Spleen (tissue), 11 donors: ENCODE measurements around the gene PFN1. TPM values are rescaled to one million over a fixed set of nuclear protein-coding genes. Genes with fewer than 3 reads are reported as not detected.

Source experiments
- DNase-seq: peaks from one replicate; pipeline ENCODE4 v3.0.0-alpha.2; 2020
- H3K27ac ChIP-seq, 8 donors: fragments of 200-600 bp; sonication (generic) in 7 of 8; 1 replicate in 4 of 8; 2 replicates in 4 of 8; pipeline versions ENCODE4 v1.5.0 to v1.8.0; 2016 to 2021; ENCODE audit warnings: inconsistent platforms in 4 of 8, mild to moderate bottlenecking in 4 of 8, moderate library complexity in 1 of 8
- H3K27me3 ChIP-seq, 7 donors: fragments of 200-600 bp; sonication (generic) in 6 of 7; replicated peaks in 1 of 7; 1 replicate in 4 of 7; 2 replicates in 3 of 7; pipeline versions ENCODE4 v1.5.0 to v1.8.0; 2016 to 2021; ENCODE audit warnings: inconsistent platforms in 3 of 7, mild to moderate bottlenecking in 1 of 7
- H3K36me3 ChIP-seq, 6 donors: fragments of 200-600 bp; sonication (generic) in 5 of 6; 1 replicate in 4 of 6; 2 replicates in 2 of 6; pipeline versions ENCODE4 v1.5.0 to v1.8.0; 2016 to 2021; ENCODE audit warnings: inconsistent platforms in 2 of 6
- H3K4me1 ChIP-seq, 6 donors: fragments of 200-600 bp; sonication (generic) in 5 of 6; 1 replicate in 3 of 6; 2 replicates in 3 of 6; pipeline versions ENCODE4 v1.5.0 to v1.8.0; 2016 to 2021; ENCODE audit warnings: inconsistent platforms in 3 of 6
- H3K4me3 ChIP-seq, 8 donors: fragments of 200-600 bp; sonication (generic) in 7 of 8; 1 replicate in 4 of 8; 2 replicates in 4 of 8; pipeline versions ENCODE4 v1.5.0 to v1.8.0; 2016 to 2021; ENCODE audit warnings: inconsistent platforms in 4 of 8, mild to moderate bottlenecking in 4 of 8, moderate library complexity in 2 of 8
- H3K9me3 ChIP-seq, 8 donors: fragments of 200-600 bp; sonication (generic) in 7 of 8; 1 replicate in 4 of 8; 2 replicates in 4 of 8; pipeline versions ENCODE4 v1.5.0 to v1.8.0; 2016 to 2021; ENCODE audit warnings: inconsistent platforms in 4 of 8
- CTCF ChIP-seq, 11 experiments: fragments of 200-600 bp in 7 of 11; fragments of 450-650 bp in 4 of 11; sonication (generic) in 4 of 11; IDR thresholded peaks in 8 of 11; conservative IDR thresholded peaks in 3 of 11; 1 replicate in 7 of 11; 2 replicates in 4 of 11; pipeline versions ENCODE4 v1.4.0 to v1.8.0; 2016 to 2021; ENCODE audit warnings: antibody characterized with exemption in 11 of 11, inconsistent platforms in 4 of 11, mild to moderate bottlenecking in 1 of 11
- POLR2A ChIP-seq, 3 donors: fragments of 450-650 bp; IDR thresholded peaks; one replicate each; pipeline ENCODE4 v1.5.1; 2017; ENCODE audit warnings: antibody characterized with exemption in 3 of 3, mild to moderate bottlenecking in 1 of 3
- POLR2AphosphoS5 ChIP-seq, 3 donors: sonication (generic); formaldehyde crosslinking; IDR thresholded peaks; one replicate each; pipeline ENCODE4 v1.5.1; 2017; ENCODE audit warnings: antibody characterized with exemption in 3 of 3
- WGBS, 5 donors: extraction: QIAGEN DNeasy Blood & Tissue Kit in 3 of 5; methylation state at CpG; one replicate each; pipeline versions ENCODE4 v1.1.5 to v1.1.7; 2013 to 2018; 5-methylcytosine and 5-hydroxymethylcytosine counted together
- intact Hi-C: fragments of 100-400 bp; cut with DNase I; formaldehyde crosslinking; loops from one replicate; pipeline ENCODE4 v1.15.0; 2023; ENCODE audit warnings: low total_unique reads
- polyA plus RNA-seq, 3 donors: library from polyadenylated mRNA; stranded (reverse); fragments of 200-250 nt; gene quantifications; one replicate each; pipeline ENCODE4 v1.2.1, GENCODE V29; 2013
- total RNA-seq, 7 donors: library from RNA; depleted of rRNA in 3 of 7; stranded (reverse); fragments of >200 nt in 3 of 7; fragmentation: NEBNext Ultra II Directional in 4 of 7; extraction: Animal tissue kit (Norgen Biotek cat#: 25700) in 4 of 7; gene quantifications; one replicate each; pipeline versions ENCODE4 v1.1.0 to v1.2.1, GENCODE V29; 2016 to 2021
- donor health status: healthy with polysubstance abuse.
- donor health status: DM: no; HTN: no; CAD: no; lungs with moderate emphysema.
- donor health status: DM: no; HTN: no; CAD: no.
- donor health status: Bipolar disorder and iron deficiency.
- donor health status: healthy.
- donor health status: DM: no; HTN: no; CAD: no.
- donor health status: DM: yes; HTN: yes; CAD: no.

Gene PFN1
- total and polyA plus RNA-seq, 10 donors, result 605 to 1,090 (median 843) TPM

- intact Hi-C loops, result loop anchor here (10.0 kb wide), 1 partner anchor 59 kb away; the partner anchor contains the start of genes INCA1 and KIF1C
- no peak for DNase-seq
- no peak for TF ChIP-seq CTCF (IDR thresholded peaks at IDR 0.05 in 8 of 11, conservative IDR thresholded peaks at IDR 0.05 in 3 of 11)
- TF ChIP-seq POLR2AphosphoS5 (IDR thresholded peaks at IDR 0.05), result peak in 1 of 3 donors; percentile 7
- Histone ChIP-seq H3K27ac (peak overlapping the region in 1 of 8 donors; percentile 21), H3K9me3 (no peaks in the 10 kb centered on the region), H3K4me3 (no peak overlapping the region), H3K4me1 (peaks cover 17 to 71% (median 39%) of the 10 kb centered on the region in 6 donors), H3K36me3 (peaks cover 0 to 34% (median 19%) of the 10 kb centered on the region in 6 donors), H3K27me3 (no peaks in the 10 kb centered on the region)
Observed at GRCh38 chr17:4935650-4936049, 12.7 kb downstream of the PFN1 start.

GRCh38 chr17:4934173-4934979, 14.0 kb downstream of the PFN1 start:
- H3K9me3 ChIP-seq, result no peaks in the 10 kb centered on the region
- WGBS, 5 donors, result 15 to 21% (median 17%) methylated on average over 14 of the region's 14 CpGs
- peaks cover 17 to 68% (median 34%) of the 10 kb centered on the region in 6 donors for H3K4me1 ChIP-seq
- no peak for TF ChIP-seq POLR2A (IDR thresholded peaks at IDR 0.05)
- TF ChIP-seq CTCF (IDR thresholded peaks at IDR 0.05 in 8 of 11, conservative IDR thresholded peaks at IDR 0.05 in 3 of 11), result peak in 3 of 11 experiments; percentile 14 to 31 (median 25)
- TF ChIP-seq POLR2AphosphoS5 (IDR thresholded peaks at IDR 0.05), result peak; percentile 59 to 77 (median 73)
- peak overlapping the region in 7 of 8 donors; percentile 13 to 55 (median 38) for H3K27ac ChIP-seq
- H3K27me3 ChIP-seq, result no peaks in the 10 kb centered on the region
- peak overlapping the region in 1 of 8 donors; percentile 26 for H3K4me3 ChIP-seq
- DNase-seq, result no peak
- H3K36me3 ChIP-seq, result peaks cover 0 to 34% (median 19%) of the 10 kb centered on the region in 6 donors
- intact Hi-C loops, result loop anchor here (10.0 kb wide), 1 partner anchor 60 kb away; the partner anchor contains the start of genes INCA1 and KIF1C

DNA sequence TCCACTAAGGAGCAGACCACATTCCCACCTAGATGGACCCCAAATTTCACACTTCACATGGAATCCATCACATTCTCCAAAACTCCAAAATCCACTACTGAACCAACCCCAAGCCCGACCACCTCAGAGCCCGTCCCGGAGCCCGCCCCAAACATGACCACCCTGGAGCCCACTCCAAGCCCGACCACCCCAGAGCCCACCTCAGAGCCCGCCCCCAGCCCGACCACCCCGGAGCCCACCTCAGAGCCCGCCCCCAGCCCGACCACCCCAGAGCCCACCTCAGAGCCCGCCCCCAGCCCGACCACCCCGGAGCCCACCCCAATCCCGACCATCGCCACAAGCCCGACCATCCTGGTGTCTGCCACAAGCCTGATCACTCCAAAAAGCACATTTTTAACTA, 14.7 kb downstream of the PFN1 start:
- no peak for DNase-seq
- H3K36me3 ChIP-seq, result peaks cover 0 to 34% (median 19%) of the 10 kb centered on the region in 6 donors
- 61 to 79% (median 67%) methylated on average over 7 to 16 of the region's 16 CpGs for WGBS, 5 donors
- H3K4me1 ChIP-seq, result peaks cover 11 to 60% (median 26%) of the 10 kb centered on the region in 6 donors
- peak overlapping the region in 3 of 8 donors; percentile 13 to 55 (median 52) for H3K27ac ChIP-seq
- H3K9me3 ChIP-seq, result no peaks in the 10 kb centered on the region
- intact Hi-C loops, result loop anchor here (10.0 kb wide), 1 partner anchor 61 kb away; the partner anchor contains the start of genes INCA1 and KIF1C
- H3K27me3 ChIP-seq, result no peaks in the 10 kb centered on the region
- H3K4me3 ChIP-seq, result peak overlapping the region in 1 of 8 donors; percentile 26
- TF ChIP-seq POLR2A (IDR thresholded peaks at IDR 0.05) (no peak), CTCF (IDR thresholded peaks at IDR 0.05 in 8 of 11, conservative IDR thresholded peaks at IDR 0.05 in 3 of 11) (no peak), POLR2AphosphoS5 (IDR thresholded peaks at IDR 0.05) (no peak)

DNA sequence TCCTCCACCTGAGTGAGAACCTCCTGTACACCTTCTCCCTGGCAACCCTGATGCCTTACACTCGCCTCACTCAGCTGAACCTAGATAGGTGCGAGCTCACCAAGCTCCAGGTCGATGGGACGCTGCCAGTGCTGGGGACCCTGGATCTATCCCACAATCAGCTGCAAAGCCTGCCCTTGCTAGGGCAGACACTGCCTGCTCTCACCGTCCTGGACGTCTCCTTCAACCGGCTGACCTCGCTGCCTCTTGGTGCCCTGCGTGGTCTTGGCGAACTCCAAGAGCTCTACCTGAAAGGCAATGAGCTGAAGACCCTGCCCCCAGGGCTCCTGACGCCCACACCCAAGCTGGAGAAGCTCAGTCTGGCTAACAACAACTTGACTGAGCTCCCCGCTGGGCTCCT, 15.6 kb downstream of the PFN1 start:
- H3K36me3 ChIP-seq, result peaks cover 0 to 26% (median 13%) of the 10 kb centered on the region in 6 donors
- no peaks in the 10 kb centered on the region for H3K27me3 ChIP-seq
- no peak overlapping the region for H3K27ac ChIP-seq
- TF ChIP-seq POLR2A (IDR thresholded peaks at IDR 0.05), result no peak
- TF ChIP-seq CTCF (IDR thresholded peaks at IDR 0.05 in 8 of 11, conservative IDR thresholded peaks at IDR 0.05 in 3 of 11), result no peak
- TF ChIP-seq POLR2AphosphoS5 (IDR thresholded peaks at IDR 0.05), result peak in 1 of 3 donors; percentile 69
- intact Hi-C loops, result loop anchor here (10.0 kb wide), 1 partner anchor 62 kb away; the partner anchor contains the start of genes INCA1 and KIF1C
- WGBS, 5 donors, result 91 to 99% (median 92%) methylated on average over 12 of the region's 12 CpGs
- no peak for DNase-seq
- H3K4me1 ChIP-seq, result peaks cover 8 to 51% (median 18%) of the 10 kb centered on the region in 6 donors
- no peak overlapping the region for H3K4me3 ChIP-seq
- no peaks in the 10 kb centered on the region for H3K9me3 ChIP-seq
